Fibroblast of skin of left biceps (primary cell): Measurements from ENCODE around the gene PCBD1.
A peak's percentile ranks its signal among the peaks of the same experiment; 100 is the strongest.

Experiments used
- DNase-seq, 2 experiments: peaks; one replicate each; pipeline ENCODE4 v3.0.0-alpha.2; 2013; ENCODE audit warnings: low read depth in 2 of 2

Gene PCBD1

GRCh38 chr10:70902661-70903261 lies 14.4 kb upstream of the PCBD1 start:
- no peak for DNase-seq

- no peak for DNase-seq
Measured at GRCh38 chr10:70901276-70901878, 13.0 kb upstream of the PCBD1 start.

- no peak for DNase-seq
Measured at GRCh38 chr10:70899096-70899495, 10.7 kb upstream of the PCBD1 start.

- DNase-seq, result no peak
Measured at GRCh38 chr10:70898687-70899086, 10.3 kb upstream of the PCBD1 start.

- no peak for DNase-seq
Measured at GRCh38 chr10:70896551-70896950, 8.2 kb upstream of the PCBD1 start.

GRCh38 chr10:70894416-70894815 lies 6.1 kb upstream of the PCBD1 start:
- DNase-seq, result no peak

- DNase-seq, result no peak
Measured at GRCh38 chr10:70893227-70894006, 5.1 kb upstream of the PCBD1 start.

GRCh38 chr10:70892631-70893030 lies 4.3 kb upstream of the PCBD1 start:
- no peak for DNase-seq

- peak in 1 of 2 experiments; percentile 15 for DNase-seq
Measured at GRCh38 chr10:70891627-70892026, 3.3 kb upstream of the PCBD1 start.

GRCh38 chr10:70890917-70891431 lies 2.6 kb upstream of the PCBD1 start:
- no peak for DNase-seq

- no peak for DNase-seq
Measured at GRCh38 chr10:70889291-70889690, 926 bp upstream of the PCBD1 start.

- no peak for DNase-seq
Measured at GRCh38 chr10:70886921-70887665, 1.3 kb downstream of the PCBD1 start.

GRCh38 chr10:70885931-70886903 lies 2.1 kb downstream of the PCBD1 start:
- DNase-seq, result no peak

GRCh38 chr10:70885481-70885880 lies 2.9 kb downstream of the PCBD1 start:
- DNase-seq, result no peak

GRCh38 chr10:70884741-70885140 lies 3.6 kb downstream of the PCBD1 start:
- DNase-seq, result peak in 1 of 2 experiments; percentile 31

- peak in 1 of 2 experiments; percentile 32 for DNase-seq
Measured at GRCh38 chr10:70880077-70880534, 8.3 kb downstream of the PCBD1 start.

GRCh38 chr10:70879207-70879606 lies 9.2 kb downstream of the PCBD1 start:
- DNase-seq, result no peak

GRCh38 chr10:70874061-70874460 lies 14.3 kb downstream of the PCBD1 start:
- no peak for DNase-seq

GRCh38 chr10:70872291-70872690 lies 16.1 kb downstream of the PCBD1 start:
- no peak for DNase-seq

- DNase-seq, result no peak
Measured at GRCh38 chr10:70866424-70866823, 21.9 kb downstream of the PCBD1 start.

GRCh38 chr10:70864935-70865334 lies 23.4 kb downstream of the PCBD1 start:
- DNase-seq, result no peak
